H9 (cell line): ENCODE data around the gene DLD. TPM values are rescaled to one million over a fixed set of nuclear protein-coding genes. Genes with fewer than 3 reads are reported as not detected.

Experiments
- DNase-seq: peaks from one replicate; pipeline ENCODE4 v3.0.0-alpha.2; 2017
- H2AFZ ChIP-seq: one replicate; pipeline ENCODE4 v1.6.1; 2013; ENCODE audit warnings: mild to moderate bottlenecking, low read length, control low read depth, moderate library complexity
- H2AK5ac ChIP-seq: 2 replicates; pipeline ENCODE4 v1.6.1; 2013; ENCODE audit warnings: low read length, control low read depth, mixed read lengths; ENCODE audit not compliant: insufficient read length
- H2BK120ac ChIP-seq: one replicate; pipeline ENCODE4 v1.6.1; 2013; ENCODE audit warnings: low read depth, mild to moderate bottlenecking, low read length, control low read depth, inconsistent platforms; ENCODE audit not compliant: poor library complexity, severe bottlenecking
- H2BK12ac ChIP-seq: 2 replicates; pipeline ENCODE4 v1.6.1; 2013; ENCODE audit warnings: low read length, control low read depth, mixed read lengths, low read depth; ENCODE audit not compliant: insufficient read length
- H2BK15ac ChIP-seq: 2 replicates; pipeline ENCODE4 v1.6.1; 2013; ENCODE audit warnings: low read depth, low read length, control low read depth
- H2BK20ac ChIP-seq: one replicate; pipeline ENCODE4 v1.6.1; 2013; ENCODE audit warnings: low read depth, mild to moderate bottlenecking, low read length, control low read depth, inconsistent platforms; ENCODE audit not compliant: poor library complexity, severe bottlenecking
- H2BK5ac ChIP-seq: 2 replicates; pipeline ENCODE4 v1.6.1; 2013; ENCODE audit warnings: low read length, control low read depth, mixed read lengths; ENCODE audit not compliant: insufficient read length
- H3K14ac ChIP-seq: 2 replicates; pipeline ENCODE4 v1.6.1; 2013; ENCODE audit warnings: low read length, control low read depth; ENCODE audit not compliant: insufficient read depth
- H3K18ac ChIP-seq: 2 replicates; pipeline ENCODE4 v1.6.1; 2013; ENCODE audit warnings: low read depth, mild to moderate bottlenecking, mixed read lengths, low read length, control low read depth; ENCODE audit not compliant: insufficient read length
- H3K23ac ChIP-seq: 2 replicates; pipeline ENCODE4 v1.6.1; 2013; ENCODE audit warnings: low read length, control low read depth, mixed read lengths, low read depth; ENCODE audit not compliant: insufficient read length
- H3K23me2 ChIP-seq: 2 replicates; pipeline ENCODE4 v1.6.1; 2013; ENCODE audit warnings: low read depth, mild to moderate bottlenecking, mixed read lengths, low read length, control low read depth; ENCODE audit not compliant: insufficient read length, poor library complexity, severe bottlenecking
- H3K27ac ChIP-seq: 2 replicates; pipeline ENCODE4 v1.5.1; 2013; ENCODE audit warnings: low read length, control low read depth, mixed read lengths, low read depth; ENCODE audit not compliant: insufficient read length
- H3K27me3 ChIP-seq: 2 replicates; pipeline ENCODE4 v1.6.1; 2013; ENCODE audit warnings: low read length, control low read depth, inconsistent platforms; ENCODE audit not compliant: insufficient read depth
- H3K4ac ChIP-seq: 2 replicates; pipeline ENCODE4 v1.6.1; 2013; ENCODE audit warnings: low read depth, mild to moderate bottlenecking, control low read depth, inconsistent platforms, low read length, moderate library complexity
- H3K4me1 ChIP-seq: 2 replicates; pipeline ENCODE4 v1.6.1; 2013; ENCODE audit warnings: low read length, control low read depth, inconsistent platforms; ENCODE audit not compliant: insufficient read depth
- H3K4me2 ChIP-seq: 2 replicates; pipeline ENCODE4 v1.6.1; 2013; ENCODE audit warnings: low read length, control low read depth, mixed read lengths; ENCODE audit not compliant: insufficient read length, insufficient read depth
- H3K56ac ChIP-seq: 2 replicates; pipeline ENCODE4 v1.6.1; 2013; ENCODE audit warnings: low read depth, mild to moderate bottlenecking, mixed read lengths, low read length, control low read depth; ENCODE audit not compliant: insufficient read length
- H3K79me1 ChIP-seq: 2 replicates; pipeline ENCODE4 v1.6.1; 2013; ENCODE audit warnings: low read depth, mild to moderate bottlenecking, moderate library complexity, low read length, control low read depth, inconsistent platforms; ENCODE audit not compliant: insufficient read depth, poor library complexity, severe bottlenecking
- H3K79me2 ChIP-seq: 2 replicates; pipeline ENCODE4 v1.6.1; 2013; ENCODE audit warnings: low read length, control low read depth, inconsistent platforms; ENCODE audit not compliant: insufficient read depth
- H3K9ac ChIP-seq: 2 replicates; pipeline ENCODE4 v1.6.1; 2013; ENCODE audit warnings: low read length, control low read depth, mixed read lengths; ENCODE audit not compliant: insufficient read length; ENCODE audit errors: extremely low read depth
- H3K9me3 ChIP-seq: one replicate; pipeline ENCODE4 v1.6.1; 2013; ENCODE audit warnings: low read depth, low read length, inconsistent platforms; ENCODE audit not compliant: control insufficient read depth
- H3T11ph ChIP-seq: one replicate; pipeline ENCODE4 v1.6.1; 2013; ENCODE audit warnings: mild to moderate bottlenecking, low read length, control low read depth, inconsistent platforms
- H4K20me1 ChIP-seq: one replicate; pipeline ENCODE4 v1.6.1; 2013; ENCODE audit not compliant: control insufficient read depth, insufficient read length, insufficient read depth
- H4K5ac ChIP-seq: 2 replicates; pipeline ENCODE4 v1.6.1; 2013; ENCODE audit warnings: low read depth, mild to moderate bottlenecking, mixed read lengths, low read length, control low read depth; ENCODE audit not compliant: insufficient read length
- H4K8ac ChIP-seq: replicated peaks from 2 replicates; pipeline ENCODE4 v1.6.1; 2013; ENCODE audit warnings: low read length, control low read depth, mixed read lengths, low read depth; ENCODE audit not compliant: insufficient read length
- H4K91ac ChIP-seq: 2 replicates; pipeline ENCODE4 v1.6.1; 2013; ENCODE audit warnings: low read depth, mild to moderate bottlenecking, moderate library complexity, mixed read lengths, low read length, control low read depth; ENCODE audit not compliant: insufficient read length
- H3K27ac Mint-ChIP-seq, 3 experiments: 2 replicates in 2 of 3; 3 replicates in 1 of 3; pipeline ENCODE4 v1.8.0; 2020 to 2021; ENCODE audit warnings: mixed read lengths in 3 of 3, mild to moderate bottlenecking in 1 of 3, moderate library complexity in 1 of 3
- H3K27me3 Mint-ChIP-seq: 2 replicates; pipeline ENCODE4 v1.8.0; 2021; ENCODE audit warnings: low read depth, mild to moderate bottlenecking, moderate library complexity, mixed read lengths
- H3K36me3 Mint-ChIP-seq, 3 experiments: 2 replicates in 2 of 3; 3 replicates in 1 of 3; pipeline ENCODE4 v1.8.0; 2020 to 2021; ENCODE audit warnings: low read depth in 3 of 3, mixed read lengths in 3 of 3; ENCODE audit not compliant: insufficient read depth in 1 of 3
- H3K4me1 Mint-ChIP-seq, 2 experiments: 2 replicates each; pipeline ENCODE4 v1.8.0; 2020; ENCODE audit warnings: mixed read lengths in 2 of 2
- H3K4me3 Mint-ChIP-seq, 2 experiments: 2 replicates in 1 of 2; 3 replicates in 1 of 2; pipeline ENCODE4 v1.8.0; 2020 to 2021; ENCODE audit warnings: mild to moderate bottlenecking in 2 of 2, mixed read lengths in 2 of 2, moderate library complexity in 1 of 2
- H3K9me3 Mint-ChIP-seq, 2 experiments: 2 replicates in 1 of 2; 3 replicates in 1 of 2; pipeline ENCODE4 v1.8.0; 2020; ENCODE audit warnings: mild to moderate bottlenecking in 2 of 2, mixed read lengths in 2 of 2, moderate library complexity in 1 of 2
- CTCF ChIP-seq: fragments of 200-600 bp; sonication (generic); conservative IDR thresholded peaks from 3 replicates; pipeline ENCODE4 v1.8.0; 2021; ENCODE audit warnings: antibody characterized with exemption, mild to moderate bottlenecking
- WGBS: extraction: QIAGEN DNeasy Blood & Tissue Kit; methylation state at CpG from one replicate; pipeline ENCODE4 v1.1.7; 2013; ENCODE audit warnings: missing lambda C conversion rate, low lambda C conversion rate, mixed read lengths; ENCODE audit not compliant: insufficient read length; ENCODE audit errors: extremely low coverage; 5-methylcytosine and 5-hydroxymethylcytosine counted together
- total RNA-seq: library from RNA; stranded (reverse); gene quantifications from 2 replicates; pipeline ENCODE4 v1.2.1, GENCODE V29; 2021

DLD gene
- total RNA-seq, 1 experiment from 2014 or later = 93.7 TPM

GRCh38 chr7:107918948-107919347 is 28.0 kb downstream of the DLD start:
- Mint-ChIP-seq H3K4me1 (no peaks in the 10 kb centered on the region), H3K9me3 (no peaks in the 10 kb centered on the region), H3K27me3 (no peaks in the 10 kb centered on the region), H3K4me3 (no peak overlapping the region), H3K36me3 (peaks cover 25 to 87% (median 68%) of the 10 kb centered on the region in 3 experiments), H3K27ac (no peak overlapping the region)
- H2AFZ ChIP-seq = no peak overlapping the region
- no peak overlapping the region for H3K18ac ChIP-seq
- no peaks in the 10 kb centered on the region for H4K20me1 ChIP-seq
- no peak overlapping the region for H2BK120ac ChIP-seq
- whole genome bisulfite sequencing = no CpG with 5 or more reads among the region's 2 CpGs
- no peak overlapping the region for H3K14ac ChIP-seq
- H2AK5ac ChIP-seq = no peak overlapping the region
- H3T11ph ChIP-seq = no peak overlapping the region
- no peak overlapping the region for H3K27ac ChIP-seq
- no peak for TF ChIP-seq CTCF
- H2BK12ac ChIP-seq = no peak overlapping the region
- no peak overlapping the region for H3K4me2 ChIP-seq
- H3K23me2 ChIP-seq = no peaks in the 10 kb centered on the region
- no peaks in the 10 kb centered on the region; the same call in 1 of the 2 replicates for H3K79me2 ChIP-seq
- H3K4ac ChIP-seq = no peak overlapping the region
- H3K9me3 ChIP-seq = no peaks in the 10 kb centered on the region
- H4K8ac ChIP-seq = no peak overlapping the region
- H3K23ac ChIP-seq = no peak overlapping the region
- no peaks in the 10 kb centered on the region for H3K27me3 ChIP-seq
- H4K5ac ChIP-seq = no peak overlapping the region
- no peak overlapping the region for H2BK20ac ChIP-seq
- H3K9ac ChIP-seq = no peak overlapping the region
- no peak overlapping the region for H3K56ac ChIP-seq
- H3K79me1 ChIP-seq = no peaks in the 10 kb centered on the region
- no peaks in the 10 kb centered on the region for H3K4me1 ChIP-seq
- no peak overlapping the region for H4K91ac ChIP-seq
- no peak overlapping the region for H2BK15ac ChIP-seq
- no peak overlapping the region for H2BK5ac ChIP-seq
- no peak for DNase-seq
